OCI-LY1 (cell line): ENCODE data around the gene PNLDC1.

Experiments
- H2AFZ ChIP-seq: fragments of 200-600 bp; sonication (generic), shearing (Covaris generic); 2 replicates; pipeline ENCODE4 v1.6.0; 2014; ENCODE audit warnings: antibody characterized with exemption, mild to moderate bottlenecking, low read length
- H3F3A ChIP-seq: fragments of 200-600 bp; sonication (generic), shearing (Covaris generic); 2 replicates; pipeline ENCODE4 v1.6.0; 2014; ENCODE audit warnings: mild to moderate bottlenecking, antibody characterized with exemption, low read length, moderate library complexity; ENCODE audit not compliant: insufficient read depth
- H3K27ac ChIP-seq: fragments of 200-600 bp; sonication (generic); 2 replicates; pipeline ENCODE4 v1.5.1; 2014; ENCODE audit warnings: low read length, mixed run types, mild to moderate bottlenecking, low read depth; ENCODE audit not compliant: poor library complexity, severe bottlenecking
- H3K27me3 ChIP-seq: fragments of 200-600 bp; sonication (generic); 2 replicates; pipeline ENCODE4 v1.6.0; 2014; ENCODE audit warnings: antibody characterized with exemption, mild to moderate bottlenecking, low read length, moderate library complexity; ENCODE audit not compliant: insufficient read depth
- H3K36me3 ChIP-seq: fragments of 200-600 bp; sonication (generic); 2 replicates; pipeline ENCODE4 v1.6.1; 2014; ENCODE audit warnings: mild to moderate bottlenecking, antibody characterized with exemption, low read length, moderate library complexity, mixed read lengths; ENCODE audit not compliant: insufficient read depth
- H3K4me1 ChIP-seq: fragments of 200-600 bp; sonication (generic); 2 replicates; pipeline ENCODE4 v1.5.1; 2014; ENCODE audit warnings: mild to moderate bottlenecking, low read length, moderate library complexity; ENCODE audit not compliant: insufficient read depth, severe bottlenecking
- H3K4me2 ChIP-seq: fragments of 200-600 bp; sonication (generic), shearing (Covaris generic); 2 replicates; pipeline ENCODE4 v1.6.1; 2014; ENCODE audit warnings: low read length
- H3K4me3 ChIP-seq: fragments of 200-600 bp; sonication (generic); 2 replicates; pipeline ENCODE4 v1.5.1; 2014; ENCODE audit warnings: low read length, low read depth, mild to moderate bottlenecking, mixed read lengths; ENCODE audit not compliant: poor library complexity, severe bottlenecking
- H3K79me2 ChIP-seq: fragments of 200-600 bp; shearing (Covaris generic); 2 replicates; pipeline ENCODE4 v1.6.1; 2016; ENCODE audit warnings: mixed run types, low read length, mixed read lengths; ENCODE audit not compliant: insufficient read depth
- H3K9ac ChIP-seq: fragments of 200-600 bp; sonication (generic), shearing (Covaris generic); 2 replicates; pipeline ENCODE4 v1.6.1; 2014; ENCODE audit warnings: mild to moderate bottlenecking, low read length, mixed read lengths
- H3K9me2 ChIP-seq: fragments of 200-600 bp; sonication (generic), shearing (Covaris generic); 2 replicates; pipeline ENCODE4 v1.6.1; 2014; ENCODE audit warnings: low read depth, mild to moderate bottlenecking, low read length, mixed read lengths
- H3K9me3 ChIP-seq: fragments of 200-600 bp; shearing (Covaris generic); 2 replicates; pipeline ENCODE4 v1.6.1; 2014; ENCODE audit warnings: low read length, mixed read lengths
- H4K20me1 ChIP-seq: fragments of 200-600 bp; sonication (generic), shearing (Covaris generic); 2 replicates; pipeline ENCODE4 v1.6.0; 2016; ENCODE audit warnings: mild to moderate bottlenecking, low read length; ENCODE audit not compliant: insufficient read depth
- EZH2 ChIP-seq: fragments of 200-600 bp; sonication (generic), shearing (Covaris generic); IDR thresholded peaks from 2 replicates; pipeline ENCODE4 v1.8.0; 2017; ENCODE audit warnings: borderline replicate concordance, mixed run types, mild to moderate bottlenecking, antibody characterized with exemption, low read length, moderate library complexity, mixed read lengths
- TF ChIP-seq, protein P1 (sequence below): fragments of 200-600 bp; sonication (generic), shearing (Covaris generic); IDR thresholded peaks from 2 replicates; pipeline ENCODE4 v1.5.1; 2017; ENCODE audit warnings: mild to moderate bottlenecking, antibody characterized with exemption, low read length, moderate library complexity, mixed read lengths

The PNLDC1 gene

DNA sequence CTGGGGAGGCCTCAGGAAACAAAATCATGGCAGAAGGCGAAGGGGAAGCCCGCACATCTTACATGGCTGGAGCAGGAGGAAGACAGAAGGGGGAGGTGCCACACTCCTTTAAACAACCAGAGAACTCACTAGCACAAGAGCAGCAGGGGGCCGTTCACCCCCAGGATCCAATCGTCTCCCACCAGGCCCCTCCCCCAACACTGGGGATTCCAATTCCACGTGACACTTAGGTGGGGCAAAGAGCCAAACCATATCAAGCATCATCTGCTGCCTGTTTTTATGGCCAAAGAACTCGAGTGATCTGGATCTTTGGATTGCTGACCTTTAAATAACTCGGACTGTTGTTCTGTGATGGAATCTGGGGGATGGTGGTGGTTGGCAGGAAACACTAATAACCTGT, 28.0 kb downstream of the PNLDC1 start:
- Histone ChIP-seq H3F3A (no peaks in the 10 kb centered on the region), H3K27ac (no peak overlapping the region), H3K9me2 (no peaks in the 10 kb centered on the region), H4K20me1 (no peaks in the 10 kb centered on the region), H3K4me1 (no peaks in the 10 kb centered on the region), H3K79me2 (no peaks in the 10 kb centered on the region), H3K36me3 (no peaks in the 10 kb centered on the region), H2AFZ (no peak overlapping the region), H3K27me3 (peaks cover 6% of the 10 kb centered on the region; the same call in 1 of the 2 replicates), H3K4me2 (no peak overlapping the region), H3K9me3 (no peaks in the 10 kb centered on the region), H3K4me3 (no peak overlapping the region), H3K9ac (no peak overlapping the region)
- no peak for TF ChIP-seq EZH2
- TF ChIP-seq, protein P1, sequence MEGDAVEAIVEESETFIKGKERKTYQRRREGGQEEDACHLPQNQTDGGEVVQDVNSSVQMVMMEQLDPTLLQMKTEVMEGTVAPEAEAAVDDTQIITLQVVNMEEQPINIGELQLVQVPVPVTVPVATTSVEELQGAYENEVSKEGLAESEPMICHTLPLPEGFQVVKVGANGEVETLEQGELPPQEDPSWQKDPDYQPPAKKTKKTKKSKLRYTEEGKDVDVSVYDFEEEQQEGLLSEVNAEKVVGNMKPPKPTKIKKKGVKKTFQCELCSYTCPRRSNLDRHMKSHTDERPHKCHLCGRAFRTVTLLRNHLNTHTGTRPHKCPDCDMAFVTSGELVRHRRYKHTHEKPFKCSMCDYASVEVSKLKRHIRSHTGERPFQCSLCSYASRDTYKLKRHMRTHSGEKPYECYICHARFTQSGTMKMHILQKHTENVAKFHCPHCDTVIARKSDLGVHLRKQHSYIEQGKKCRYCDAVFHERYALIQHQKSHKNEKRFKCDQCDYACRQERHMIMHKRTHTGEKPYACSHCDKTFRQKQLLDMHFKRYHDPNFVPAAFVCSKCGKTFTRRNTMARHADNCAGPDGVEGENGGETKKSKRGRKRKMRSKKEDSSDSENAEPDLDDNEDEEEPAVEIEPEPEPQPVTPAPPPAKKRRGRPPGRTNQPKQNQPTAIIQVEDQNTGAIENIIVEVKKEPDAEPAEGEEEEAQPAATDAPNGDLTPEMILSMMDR: no peak

DNA sequence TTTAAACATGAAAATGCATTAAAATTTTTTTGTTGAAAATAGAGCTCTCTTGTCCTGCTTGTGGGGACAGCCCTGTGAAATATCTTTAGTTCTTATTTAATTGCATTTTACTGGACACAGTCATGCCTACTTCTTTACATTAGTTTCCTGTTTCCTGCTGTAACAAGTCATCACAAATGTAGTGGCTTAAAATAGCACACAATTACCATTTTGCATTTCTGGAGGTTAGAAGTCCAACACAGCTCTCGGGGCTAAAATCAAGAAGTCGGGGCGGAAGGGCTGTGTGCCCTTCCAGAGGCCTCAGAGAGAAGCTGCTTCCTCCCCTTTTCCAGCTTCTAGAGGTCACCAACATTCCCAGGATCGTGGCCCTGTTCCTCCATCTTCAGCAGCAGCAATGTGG, 29.4 kb downstream of the PNLDC1 start:
- H3K4me1 ChIP-seq: no peaks in the 10 kb centered on the region
- no peaks in the 10 kb centered on the region for H3K36me3 ChIP-seq
- H3K79me2 ChIP-seq: no peaks in the 10 kb centered on the region
- H3F3A ChIP-seq: no peaks in the 10 kb centered on the region
- no peak overlapping the region for H3K4me3 ChIP-seq
- TF ChIP-seq, protein P1: no peak
- no peak for TF ChIP-seq EZH2
- H3K9me3 ChIP-seq: no peaks in the 10 kb centered on the region
- no peak overlapping the region for H3K4me2 ChIP-seq
- no peaks in the 10 kb centered on the region for H3K27me3 ChIP-seq
- no peaks in the 10 kb centered on the region for H4K20me1 ChIP-seq
- H3K9me2 ChIP-seq: no peaks in the 10 kb centered on the region
- H3K9ac ChIP-seq: no peak overlapping the region
- H3K27ac ChIP-seq: no peak overlapping the region
- no peak overlapping the region for H2AFZ ChIP-seq

DNA sequence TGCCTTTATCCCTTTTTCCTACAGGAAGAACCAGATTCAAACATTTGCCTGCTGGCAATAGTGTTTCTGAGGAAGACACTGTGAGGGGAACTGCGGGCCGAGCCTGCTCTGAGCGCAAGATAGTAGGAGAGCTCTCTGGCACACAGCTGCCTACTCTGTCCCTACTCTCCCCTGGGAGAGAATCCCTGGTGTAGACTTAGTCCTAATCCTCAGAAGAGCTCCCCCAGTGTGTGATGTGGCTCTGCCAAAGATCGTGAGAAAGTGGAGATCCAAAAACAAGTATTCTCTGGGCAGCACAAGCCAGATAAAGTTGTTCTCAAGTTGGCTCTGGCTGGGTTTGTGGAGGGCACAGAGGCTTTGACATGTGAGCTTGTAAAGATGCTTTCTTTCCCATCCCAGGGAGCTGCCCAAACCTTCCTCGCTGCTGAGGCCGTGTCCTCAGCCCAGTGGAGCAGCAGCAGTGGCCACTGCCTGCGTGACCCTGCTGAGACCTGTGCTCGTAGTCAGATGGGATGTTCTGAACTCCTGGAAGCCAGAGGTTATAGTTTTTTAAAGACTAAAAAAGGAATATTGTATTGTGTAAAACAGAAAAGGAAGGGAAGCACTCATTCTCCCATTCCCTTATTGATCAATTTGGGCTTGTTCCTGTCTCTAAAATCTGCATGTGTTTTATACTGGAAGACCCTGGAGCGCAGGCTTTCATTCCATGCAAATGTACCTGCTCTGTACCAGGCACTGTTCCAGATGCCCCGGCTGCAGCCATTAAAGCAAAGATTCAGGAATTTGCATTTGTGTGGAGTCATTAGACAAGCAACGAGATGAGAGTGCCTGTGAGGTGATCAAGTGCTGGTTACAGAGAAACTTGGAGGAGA, 30.7 kb downstream of the PNLDC1 start:
- no peaks in the 10 kb centered on the region for H3K9me3 ChIP-seq
- H3K9ac ChIP-seq: no peak overlapping the region
- H3K27me3 ChIP-seq: no peaks in the 10 kb centered on the region
- TF ChIP-seq, protein P1: no peak
- TF ChIP-seq EZH2: no peak
- no peaks in the 10 kb centered on the region for H4K20me1 ChIP-seq
- no peaks in the 10 kb centered on the region for H3K79me2 ChIP-seq
- no peaks in the 10 kb centered on the region for H3K4me1 ChIP-seq
- H3K4me2 ChIP-seq: no peak overlapping the region
- H3K27ac ChIP-seq: no peak overlapping the region
- H2AFZ ChIP-seq: no peak overlapping the region
- no peaks in the 10 kb centered on the region for H3K9me2 ChIP-seq
- H3F3A ChIP-seq: no peaks in the 10 kb centered on the region
- H3K4me3 ChIP-seq: no peak overlapping the region
- no peaks in the 10 kb centered on the region for H3K36me3 ChIP-seq
